ENCODE measurements around the gene PPP5C.
A peak's percentile ranks its signal among the peaks of the same experiment; 100 is the strongest.

- TF ChIP-seq POLR2A (IDR thresholded peaks at IDR 0.05; ENCODE audit: low read depth) = no peak
- TF ChIP-seq, protein P1, sequence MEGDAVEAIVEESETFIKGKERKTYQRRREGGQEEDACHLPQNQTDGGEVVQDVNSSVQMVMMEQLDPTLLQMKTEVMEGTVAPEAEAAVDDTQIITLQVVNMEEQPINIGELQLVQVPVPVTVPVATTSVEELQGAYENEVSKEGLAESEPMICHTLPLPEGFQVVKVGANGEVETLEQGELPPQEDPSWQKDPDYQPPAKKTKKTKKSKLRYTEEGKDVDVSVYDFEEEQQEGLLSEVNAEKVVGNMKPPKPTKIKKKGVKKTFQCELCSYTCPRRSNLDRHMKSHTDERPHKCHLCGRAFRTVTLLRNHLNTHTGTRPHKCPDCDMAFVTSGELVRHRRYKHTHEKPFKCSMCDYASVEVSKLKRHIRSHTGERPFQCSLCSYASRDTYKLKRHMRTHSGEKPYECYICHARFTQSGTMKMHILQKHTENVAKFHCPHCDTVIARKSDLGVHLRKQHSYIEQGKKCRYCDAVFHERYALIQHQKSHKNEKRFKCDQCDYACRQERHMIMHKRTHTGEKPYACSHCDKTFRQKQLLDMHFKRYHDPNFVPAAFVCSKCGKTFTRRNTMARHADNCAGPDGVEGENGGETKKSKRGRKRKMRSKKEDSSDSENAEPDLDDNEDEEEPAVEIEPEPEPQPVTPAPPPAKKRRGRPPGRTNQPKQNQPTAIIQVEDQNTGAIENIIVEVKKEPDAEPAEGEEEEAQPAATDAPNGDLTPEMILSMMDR (IDR thresholded peaks at IDR 0.05) = no peak
- TF ChIP-seq POLR2AphosphoS5 (IDR thresholded peaks at IDR 0.05) = peak in 1 of 2 donors; percentile 41
- TF ChIP-seq EP300 (IDR thresholded peaks at IDR 0.05) = no peak
These were observed 25.2 kb upstream of the PPP5C start for GRCh38 chr19:46321653-46322052.
